ENCODE data around the gene CLNS1A.

DNA sequence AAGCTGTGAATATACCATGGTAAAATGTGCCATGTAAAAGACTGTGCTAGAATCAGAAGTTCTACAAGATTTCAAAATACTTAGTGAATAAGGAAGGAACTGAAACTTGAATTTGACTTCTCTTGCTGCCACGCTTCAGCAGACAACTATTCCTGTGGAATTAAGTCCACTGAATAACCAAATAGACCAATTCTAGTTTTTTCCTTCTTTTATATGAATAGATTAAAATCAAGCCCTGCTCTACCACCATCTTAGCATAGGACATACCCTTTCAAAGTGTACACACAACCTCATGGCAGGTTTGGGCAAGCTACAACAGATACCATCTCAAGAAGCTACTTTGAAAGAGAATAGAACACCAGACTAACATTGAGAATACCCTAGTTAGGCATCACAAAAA lies 23.4 kb upstream of the CLNS1A start:
- TF ChIP-seq, protein P1, sequence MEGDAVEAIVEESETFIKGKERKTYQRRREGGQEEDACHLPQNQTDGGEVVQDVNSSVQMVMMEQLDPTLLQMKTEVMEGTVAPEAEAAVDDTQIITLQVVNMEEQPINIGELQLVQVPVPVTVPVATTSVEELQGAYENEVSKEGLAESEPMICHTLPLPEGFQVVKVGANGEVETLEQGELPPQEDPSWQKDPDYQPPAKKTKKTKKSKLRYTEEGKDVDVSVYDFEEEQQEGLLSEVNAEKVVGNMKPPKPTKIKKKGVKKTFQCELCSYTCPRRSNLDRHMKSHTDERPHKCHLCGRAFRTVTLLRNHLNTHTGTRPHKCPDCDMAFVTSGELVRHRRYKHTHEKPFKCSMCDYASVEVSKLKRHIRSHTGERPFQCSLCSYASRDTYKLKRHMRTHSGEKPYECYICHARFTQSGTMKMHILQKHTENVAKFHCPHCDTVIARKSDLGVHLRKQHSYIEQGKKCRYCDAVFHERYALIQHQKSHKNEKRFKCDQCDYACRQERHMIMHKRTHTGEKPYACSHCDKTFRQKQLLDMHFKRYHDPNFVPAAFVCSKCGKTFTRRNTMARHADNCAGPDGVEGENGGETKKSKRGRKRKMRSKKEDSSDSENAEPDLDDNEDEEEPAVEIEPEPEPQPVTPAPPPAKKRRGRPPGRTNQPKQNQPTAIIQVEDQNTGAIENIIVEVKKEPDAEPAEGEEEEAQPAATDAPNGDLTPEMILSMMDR (IDR thresholded peaks at IDR 0.05), result no peak
- TF ChIP-seq POLR2A (IDR thresholded peaks at IDR 0.05), result no peak
